HepG2 (cell line): Measurements from ENCODE around the gene URGCP. TPM values are rescaled to one million over a fixed set of nuclear protein-coding genes. Genes with fewer than 3 reads are reported as not detected.

ENCODE experiments used
- ARNTL ChIP-seq: sonication (generic); formaldehyde crosslinking; IDR thresholded peaks from 2 replicates; pipeline ENCODE4 v1.4.0; 2020; ENCODE audit warnings: mild to moderate bottlenecking, missing genetic modification reagents
- FOXP4 ChIP-seq: sonication (generic); formaldehyde crosslinking; IDR thresholded peaks from 2 replicates; pipeline ENCODE4 v1.4.0; 2020; ENCODE audit warnings: missing genetic modification reagents
- HMGA1 ChIP-seq: sonication (generic); formaldehyde crosslinking; conservative IDR thresholded peaks from 2 replicates; pipeline ENCODE4 v1.4.0; 2020; ENCODE audit warnings: missing genetic modification reagents
- HNF1B ChIP-seq: sonication (generic); formaldehyde crosslinking; IDR thresholded peaks from 2 replicates; pipeline ENCODE4 v1.5.1; 2020; ENCODE audit warnings: mild to moderate bottlenecking, moderate library complexity, missing genetic modification reagents
- MAZ ChIP-seq, 2 experiments: sonication (generic) in 1 of 2; formaldehyde crosslinking in 1 of 2; IDR thresholded peaks; 2 replicates each; pipeline versions ENCODE4 v1.5.0 to v1.6.1; 2012 to 2020; ENCODE audit warnings: low read depth in 2 of 2, mild to moderate bottlenecking in 2 of 2, borderline replicate concordance in 1 of 2, improper control_type of control experiment in 1 of 2, low read length in 1 of 2, missing genetic modification reagents in 1 of 2, moderate library complexity in 1 of 2
- RARG ChIP-seq: sonication (generic); formaldehyde crosslinking; IDR thresholded peaks from 2 replicates; pipeline ENCODE4 v1.4.0; 2020; ENCODE audit warnings: low read depth, mild to moderate bottlenecking, missing genetic modification reagents
- SNAPC2 ChIP-seq: sonication (generic); formaldehyde crosslinking; IDR thresholded peaks from 2 replicates; pipeline ENCODE4 v1.8.1; 2022; ENCODE audit warnings: mild to moderate bottlenecking, missing genetic modification reagents
- SNRNP70 ChIP-seq: fragments of 200-400 bp; formaldehyde crosslinking; IDR thresholded peaks from 2 replicates; pipeline ENCODE4 v1.6.1; 2017; ENCODE audit warnings: mild to moderate bottlenecking, low read depth, low read length, moderate library complexity
- TRIM24 ChIP-seq: sonication (generic); formaldehyde crosslinking; IDR thresholded peaks from 2 replicates; pipeline ENCODE4 v1.8.0; 2022; ENCODE audit warnings: mild to moderate bottlenecking, missing genetic modification reagents
- XRCC5 ChIP-seq: fragments of 200-400 bp; formaldehyde crosslinking; optimal IDR thresholded peaks from 2 replicates; pipeline ENCODE3; 2017; ENCODE audit warnings: mild to moderate bottlenecking, low read length
- YY1 ChIP-seq: IDR thresholded peaks from 2 replicates; pipeline ENCODE4 v1.6.1; 2011; ENCODE audit warnings: low read length, low read depth, moderate library complexity, mild to moderate bottlenecking; ENCODE audit not compliant: insufficient read depth, insufficient replicate concordance
- ZBTB1 ChIP-seq: sonication (generic); formaldehyde crosslinking; IDR thresholded peaks from 2 replicates; pipeline ENCODE4 v1.4.0; 2020; ENCODE audit warnings: missing genetic modification reagents, borderline replicate concordance
- ZNF263 ChIP-seq: sonication (generic); formaldehyde crosslinking; IDR thresholded peaks from 2 replicates; pipeline ENCODE4 v1.4.0; 2020; ENCODE audit warnings: missing genetic modification reagents
- ZNF33B ChIP-seq: sonication (generic); formaldehyde crosslinking; IDR thresholded peaks from 2 replicates; pipeline ENCODE4 v1.5.1; 2020; ENCODE audit warnings: mild to moderate bottlenecking, missing genetic modification reagents
- ZNF710 ChIP-seq: sonication (generic); formaldehyde crosslinking; IDR thresholded peaks from 2 replicates; pipeline ENCODE4 v1.5.0; 2020; ENCODE audit warnings: mild to moderate bottlenecking, missing genetic modification reagents, borderline replicate concordance
- ZNF768 ChIP-seq: sonication (generic); formaldehyde crosslinking; IDR thresholded peaks from 2 replicates; pipeline ENCODE4 v1.4.0; 2020; ENCODE audit warnings: missing genetic modification reagents
- polyA plus RNA-seq, 8 experiments: library from polyadenylated mRNA; depleted of rRNA in 3 of 8; stranded (reverse) in 7 of 8; unstranded in 1 of 8; fragments of >200 nt; fragmentation: Illumina TruSeq in 4 of 8; extraction: Trizol in 4 of 8; gene quantifications; 2 replicates each; pipeline versions ENCODE4 v1.2.1 to v1.2.3, GENCODE V29; 2011 to 2016; ENCODE audit warnings: low read depth in 4 of 8, missing spikeins in 1 of 8, mixed read lengths in 1 of 8; ENCODE audit not compliant: insufficient read depth in 1 of 8
- total RNA-seq, 5 experiments: library from RNA; depleted of rRNA; stranded (reverse); fragments of >200 nt; fragmentation: Illumina TruSeq; extraction: Trizol; gene quantifications; 2 replicates each; pipeline ENCODE4 v1.2.3, GENCODE V29; 2016; ENCODE audit warnings: low read depth in 1 of 5

Gene URGCP
- total and polyA plus RNA-seq, 2 of the 13 experiments (the other 11 are each of a cell fraction or from before 2014, with no cell fraction given): 22.3 to 25.8 TPM

- TF ChIP-seq ARNTL (CRISPR knock-in tag) (no peak), YY1 (peak; percentile 83), HNF1B (CRISPR knock-in tag) (no peak), ZNF33B (CRISPR knock-in tag) (no peak), FOXP4 (CRISPR knock-in tag) (no peak), XRCC5 (no peak), ZNF768 (0 out of 2 replicates have a peak, but pooled peaks have one; percentile 20), HMGA1 (no peak), SNAPC2 (no peak), ZNF710 (no peak), MAZ (IDR thresholded peaks at IDR 0.05; ENCODE audit: borderline replicate concordance, low read depth, low read length) (no peak), MAZ (CRISPR knock-in tag; IDR thresholded peaks at IDR 0.05; ENCODE audit: low read depth) (0 out of 2 replicates have a peak, but pooled peaks have one; percentile 45), TRIM24 (CRISPR knock-in tag) (no peak), ZBTB1 (CRISPR knock-in tag) (no peak), RARG (no peak), SNRNP70 (no peak), ZNF263 (CRISPR knock-in tag) (no peak)
Observed at GRCh38 chr7:43906331-43907010, at the start of gene URGCP (continued).
